Stimulated activated naive CD8-positive, alpha-beta T cell treated with anti-CD3 and anti-CD28 coated beads, Interleukin-15, Interleukin-2, amounts not matched to agents 100 ng/mL and 50 ng/mL, for 24 hours (primary cell): ENCODE results near the gene CAV1.
A peak's percentile ranks its signal among the peaks of the same experiment; 100 is the strongest.
"Not testable (repeated sequence)": the region's sequence is repeated elsewhere in the genome, so short reads cannot be mapped to it uniquely, and the experiment has no call there.

Experiments used
- H3K27ac Mint-ChIP-seq: one replicate; pipeline ENCODE4 v1.8.0; 2021; ENCODE audit warnings: mild to moderate bottlenecking, mixed read lengths
- H3K27me3 Mint-ChIP-seq: one replicate; pipeline ENCODE4 v1.8.0; 2021; ENCODE audit warnings: mixed read lengths
- H3K36me3 Mint-ChIP-seq: one replicate; pipeline ENCODE4 v1.8.0; 2021; ENCODE audit warnings: low read depth, mixed read lengths
- H3K4me1 Mint-ChIP-seq: one replicate; pipeline ENCODE4 v1.8.0; 2021; ENCODE audit warnings: low read depth, mixed read lengths
- H3K4me3 Mint-ChIP-seq: one replicate; pipeline ENCODE4 v1.8.0; 2021; ENCODE audit warnings: mild to moderate bottlenecking, mixed read lengths
- H3K9me3 Mint-ChIP-seq: one replicate; pipeline ENCODE4 v1.8.0; 2021; ENCODE audit warnings: mixed read lengths

Gene CAV1, protein sequence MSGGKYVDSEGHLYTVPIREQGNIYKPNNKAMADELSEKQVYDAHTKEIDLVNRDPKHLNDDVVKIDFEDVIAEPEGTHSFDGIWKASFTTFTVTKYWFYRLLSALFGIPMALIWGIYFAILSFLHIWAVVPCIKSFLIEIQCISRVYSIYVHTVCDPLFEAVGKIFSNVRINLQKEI

DNA sequence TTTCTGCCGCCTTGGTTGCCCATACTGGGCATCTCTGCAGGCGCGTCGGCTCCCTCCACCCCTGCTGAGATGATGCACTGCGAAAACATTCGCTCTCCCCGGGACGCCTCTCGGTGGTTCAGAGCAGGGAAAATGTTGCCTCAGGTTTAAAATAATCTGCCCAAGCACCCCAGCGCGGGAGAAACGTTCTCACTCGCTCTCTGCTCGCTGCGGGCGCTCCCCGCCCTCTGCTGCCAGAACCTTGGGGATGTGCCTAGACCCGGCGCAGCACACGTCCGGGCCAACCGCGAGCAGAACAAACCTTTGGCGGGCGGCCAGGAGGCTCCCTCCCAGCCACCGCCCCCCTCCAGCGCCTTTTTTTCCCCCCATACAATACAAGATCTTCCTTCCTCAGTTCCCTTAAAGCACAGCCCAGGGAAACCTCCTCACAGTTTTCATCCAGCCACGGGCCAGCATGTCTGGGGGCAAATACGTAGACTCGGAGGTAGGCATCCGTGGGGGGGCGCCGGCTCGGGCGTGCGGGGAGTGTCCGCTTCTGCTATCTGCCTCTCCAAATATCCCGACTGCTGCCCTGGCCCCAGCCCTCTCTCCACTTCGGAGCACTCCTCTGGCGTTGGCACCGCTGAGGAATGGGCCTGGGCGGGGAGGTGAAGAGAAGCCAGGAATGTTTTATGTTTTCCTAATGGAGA lies at the start of gene CAV1:
Gene CAV1 (plus strand): TSS at position 428 of the 689 bp plus-strand sequence. CDS start 27 bp downstream, at position 455.
- Mint-ChIP-seq H3K9me3 (no peaks in the 10 kb centered on the region), H3K4me3 (peak within 1 kb of the TSS; percentile 82), H3K4me1 (peaks cover 33% of the 10 kb centered on the region), H3K27me3 (peaks cover 75% of the 10 kb centered on the region), H3K36me3 (no peaks in the 10 kb centered on the region), H3K27ac (peak within 1 kb of the TSS; percentile 63)

DNA sequence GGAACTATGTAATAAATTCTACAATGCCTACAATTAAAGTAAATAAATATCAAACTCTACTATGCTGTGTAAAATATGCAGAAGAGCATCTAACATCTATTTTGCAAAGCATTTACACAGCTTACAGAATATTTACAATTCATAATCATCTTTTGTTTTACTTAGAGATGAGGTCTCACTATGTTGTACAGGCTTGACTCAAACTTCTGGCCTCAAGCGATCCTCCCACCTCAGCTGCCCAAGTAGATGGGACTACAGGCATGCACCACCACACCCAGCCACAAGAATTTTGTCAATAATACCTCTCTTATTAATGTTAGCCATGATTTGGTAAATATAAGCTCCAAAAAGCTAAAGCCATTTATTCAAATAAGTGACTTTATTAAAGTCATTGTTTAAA lies 47.2 kb upstream of the CAV1 start:
- Mint-ChIP-seq H3K27ac (no peak overlapping the region), H3K4me1 (no peaks in the 10 kb centered on the region), H3K9me3 (peaks cover 5% of the 10 kb centered on the region), H3K27me3 (peaks cover 36% of the 10 kb centered on the region), H3K36me3 (no peaks in the 10 kb centered on the region), H3K4me3 (no peak overlapping the region)

DNA sequence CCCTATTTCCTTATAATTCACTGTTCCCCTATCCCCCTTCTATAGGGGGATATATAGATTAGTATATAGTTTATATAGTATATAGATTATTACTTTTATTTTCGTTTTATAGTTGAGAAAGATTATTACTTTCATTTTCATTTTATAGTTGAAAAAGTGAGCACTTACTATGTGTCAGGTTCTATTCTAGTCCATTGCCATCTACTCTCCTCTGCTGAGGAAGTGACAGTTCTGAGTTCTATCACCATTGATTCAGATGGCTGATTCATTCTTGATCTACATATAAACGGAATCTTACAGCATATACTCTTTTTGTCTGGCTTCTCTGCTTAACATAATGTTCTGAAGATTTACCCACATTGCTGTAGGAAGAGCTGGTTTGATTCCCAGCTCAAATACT lies 46.0 kb upstream of the CAV1 start:
- Mint-ChIP-seq H3K4me1 (no peaks in the 10 kb centered on the region), H3K9me3 (peaks cover 5% of the 10 kb centered on the region), H3K36me3 (no peaks in the 10 kb centered on the region), H3K27me3 (peaks cover 33% of the 10 kb centered on the region), H3K4me3 (no peak overlapping the region), H3K27ac (no peak overlapping the region)

DNA sequence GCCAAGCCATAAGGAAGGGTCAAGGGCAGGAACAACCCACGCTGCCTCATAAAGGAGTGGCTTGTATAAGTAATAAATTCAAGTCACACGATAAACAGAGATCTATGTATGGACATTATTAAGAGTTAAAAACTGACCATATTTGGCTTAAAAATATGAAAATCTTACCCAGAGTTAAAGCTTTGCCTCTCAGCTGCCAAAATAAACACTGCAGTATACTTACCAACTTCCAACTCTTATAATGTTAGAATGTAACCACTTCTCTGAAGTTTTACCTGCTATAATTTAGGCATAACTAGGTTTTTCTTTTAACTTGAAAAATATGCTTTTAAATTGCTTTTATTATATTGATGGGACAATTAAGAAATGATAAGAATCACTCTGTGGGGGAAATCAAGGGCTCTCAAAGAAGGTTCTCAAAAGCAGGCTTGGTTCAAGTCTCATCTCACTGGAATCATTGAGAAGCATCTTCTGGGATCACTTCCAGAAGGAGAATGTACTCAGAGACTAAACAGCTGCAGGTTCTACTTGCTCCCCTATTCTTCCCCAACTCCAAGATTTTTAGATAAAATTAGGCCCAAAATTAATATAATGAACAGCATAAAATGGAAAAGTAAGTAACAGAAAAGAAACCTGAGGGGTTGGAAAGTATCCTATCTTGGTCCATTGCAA lies 41.4 kb upstream of the CAV1 start:
- Mint-ChIP-seq H3K27me3 (peaks cover 35% of the 10 kb centered on the region), H3K4me1 (no peaks in the 10 kb centered on the region), H3K9me3 (no peaks in the 10 kb centered on the region), H3K27ac (no peak overlapping the region), H3K36me3 (no peaks in the 10 kb centered on the region), H3K4me3 (no peak overlapping the region)

DNA sequence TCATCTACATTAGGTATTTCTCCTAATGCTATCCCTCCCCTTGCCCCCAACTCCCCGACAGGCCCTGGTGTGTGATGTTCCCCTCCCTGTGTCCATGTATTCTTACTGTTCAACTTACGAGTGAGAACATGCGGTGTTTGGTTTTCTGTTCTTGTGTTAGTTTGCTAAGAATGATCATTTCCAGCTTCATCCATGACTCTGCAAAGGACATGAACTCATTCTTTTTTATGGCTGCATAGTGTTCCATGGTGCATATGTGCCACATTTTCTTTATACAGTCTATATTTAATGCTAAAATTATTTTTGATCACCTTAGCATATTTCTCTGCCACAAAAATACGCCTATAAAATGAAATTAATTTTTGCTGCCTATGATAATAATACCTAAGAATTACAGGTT lies 40.4 kb upstream of the CAV1 start:
- H3K9me3 Mint-ChIP-seq, H3K4me3 Mint-ChIP-seq, H3K36me3 Mint-ChIP-seq, H3K4me1 Mint-ChIP-seq, H3K27ac Mint-ChIP-seq: not testable (repeated sequence)
- H3K27me3 Mint-ChIP-seq, result peaks cover 38% of the 10 kb centered on the region

DNA sequence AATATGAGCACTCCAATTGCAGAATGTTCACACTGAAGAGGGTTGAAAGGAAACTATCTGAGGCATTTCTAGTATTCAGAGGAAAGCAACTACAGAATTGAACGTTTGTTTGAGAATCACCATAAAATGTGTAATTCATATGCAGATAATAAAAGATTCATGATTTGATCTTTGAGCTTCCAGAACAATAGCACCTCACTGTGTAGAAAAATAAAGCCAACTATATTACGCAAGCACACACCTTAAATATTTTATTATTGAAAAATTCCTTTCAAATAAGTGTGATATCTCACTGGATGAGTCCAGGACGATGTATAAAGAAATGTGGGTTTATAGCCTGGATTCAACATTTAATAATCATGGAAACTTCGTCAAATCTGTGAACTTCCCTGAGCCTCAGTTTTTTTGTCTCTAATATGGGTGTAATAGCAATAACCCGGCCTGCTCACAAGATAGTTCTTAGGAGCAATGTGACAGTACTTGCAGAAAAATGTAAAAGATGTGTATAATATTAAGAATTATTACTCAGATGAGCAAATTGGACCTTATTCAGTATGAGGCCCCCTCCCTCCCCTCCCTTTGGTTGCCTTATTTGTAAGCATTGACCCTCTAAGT lies 36.8 kb upstream of the CAV1 start:
- H3K27ac Mint-ChIP-seq, result no peak overlapping the region
- H3K4me1 Mint-ChIP-seq, result no peaks in the 10 kb centered on the region
- no peaks in the 10 kb centered on the region for H3K36me3 Mint-ChIP-seq
- H3K4me3 Mint-ChIP-seq, result no peak overlapping the region
- peaks cover 46% of the 10 kb centered on the region for H3K27me3 Mint-ChIP-seq
- no peaks in the 10 kb centered on the region for H3K9me3 Mint-ChIP-seq

DNA sequence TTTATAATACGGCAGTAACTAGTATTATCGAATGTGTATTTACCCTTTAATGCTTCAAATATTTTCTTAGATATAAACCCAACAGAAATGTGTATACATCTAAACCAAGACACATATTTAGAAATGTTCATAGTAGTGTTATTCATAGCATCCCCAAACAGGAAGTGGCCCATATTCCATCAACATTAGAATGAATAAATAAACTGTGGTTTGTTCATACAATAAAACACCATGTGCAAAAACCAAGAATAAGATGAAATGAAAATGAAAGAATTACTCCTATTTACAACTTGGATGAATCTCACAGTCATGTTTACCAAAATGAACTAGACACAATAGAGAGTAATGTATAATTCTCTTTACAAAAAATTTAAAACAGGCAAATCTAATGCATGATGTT lies 34.5 kb upstream of the CAV1 start:
- Mint-ChIP-seq H3K9me3 (no peaks in the 10 kb centered on the region), H3K4me1 (no peaks in the 10 kb centered on the region), H3K36me3 (no peaks in the 10 kb centered on the region), H3K27ac (no peak overlapping the region), H3K27me3 (peaks cover 54% of the 10 kb centered on the region), H3K4me3 (no peak overlapping the region)

DNA sequence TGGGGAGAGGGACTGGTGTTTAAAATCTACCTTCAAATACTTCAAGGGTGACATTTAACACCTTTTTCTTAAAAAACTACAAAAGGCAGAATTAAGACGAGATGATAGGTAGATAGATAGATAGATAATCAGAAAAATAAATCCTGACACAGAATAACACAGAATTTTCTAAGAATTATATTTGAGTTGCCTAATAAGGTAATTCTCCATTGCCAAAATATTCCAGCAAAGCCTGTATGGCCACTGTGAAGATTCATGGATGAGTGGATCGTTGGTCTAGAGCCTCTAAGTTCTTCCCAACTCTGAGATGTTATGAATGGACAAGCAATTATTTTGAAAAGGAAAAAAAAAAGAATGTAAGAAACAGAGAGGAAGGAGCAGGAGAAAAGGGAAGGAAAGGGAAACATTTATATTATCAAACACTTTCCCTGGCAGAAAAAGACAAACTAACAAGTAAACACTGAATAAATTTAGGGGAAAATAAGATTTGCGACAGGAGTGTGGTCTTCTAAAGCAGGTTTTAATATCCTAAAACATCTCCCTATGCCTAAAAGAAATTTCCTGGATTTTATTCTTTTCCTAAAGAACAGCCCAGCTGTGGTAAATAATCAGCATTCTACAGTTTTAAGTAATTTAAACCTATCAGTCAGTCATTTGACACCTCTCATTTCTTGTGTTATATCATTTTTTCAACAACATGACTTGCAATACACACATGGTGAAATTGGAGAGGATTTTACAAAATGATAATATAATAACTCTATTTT lies 32.8 kb upstream of the CAV1 start:
- Mint-ChIP-seq H3K4me1 (no peaks in the 10 kb centered on the region), H3K4me3 (no peak overlapping the region), H3K27ac (no peak overlapping the region), H3K27me3 (peaks cover 56% of the 10 kb centered on the region), H3K9me3 (no peaks in the 10 kb centered on the region), H3K36me3 (no peaks in the 10 kb centered on the region)

DNA sequence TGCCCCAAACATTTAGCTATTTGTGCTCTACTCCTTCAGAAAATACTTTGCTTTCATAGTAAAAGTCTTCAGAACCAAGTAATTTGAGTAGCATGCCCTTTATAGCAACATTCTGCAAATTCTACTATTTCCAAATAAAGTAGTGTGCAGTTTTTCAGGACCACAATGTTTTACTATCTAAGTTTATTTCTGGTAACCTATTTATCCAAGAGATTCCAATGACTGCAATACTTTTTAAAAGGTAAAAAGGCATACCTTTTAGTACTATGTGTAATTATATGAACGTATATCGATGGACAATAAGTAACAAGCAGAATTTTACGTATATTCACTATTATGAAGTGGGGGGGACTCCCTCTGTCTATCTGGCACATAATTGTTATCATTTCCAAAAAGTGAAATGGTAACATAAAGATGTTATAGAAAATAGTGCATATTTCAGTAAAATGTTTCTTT lies 32.2 kb upstream of the CAV1 start:
- Mint-ChIP-seq H3K9me3 (no peaks in the 10 kb centered on the region), H3K4me1 (no peaks in the 10 kb centered on the region), H3K27ac (no peak overlapping the region), H3K4me3 (no peak overlapping the region), H3K27me3 (peaks cover 58% of the 10 kb centered on the region), H3K36me3 (no peaks in the 10 kb centered on the region)

DNA sequence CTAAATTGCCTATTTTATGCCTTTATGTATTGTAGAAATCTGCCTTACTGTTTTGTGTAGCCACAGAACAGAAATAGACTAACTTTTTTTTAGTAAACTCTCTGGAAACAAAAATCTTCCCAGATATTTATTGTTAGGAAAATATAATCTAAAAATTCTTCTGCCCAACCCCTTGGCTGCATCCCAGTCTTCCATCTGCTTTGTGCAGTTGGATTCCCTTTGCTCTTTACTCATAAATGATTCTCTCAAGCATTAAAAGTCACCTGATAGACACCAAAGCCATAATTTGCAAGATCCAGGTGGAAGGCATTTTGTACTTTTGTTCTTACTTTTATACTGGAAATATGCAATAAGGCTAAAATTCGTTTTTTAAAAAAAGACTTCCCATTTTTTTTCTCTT lies 31.4 kb upstream of the CAV1 start:
- no peaks in the 10 kb centered on the region for H3K4me1 Mint-ChIP-seq
- H3K4me3 Mint-ChIP-seq, result no peak overlapping the region
- H3K9me3 Mint-ChIP-seq, result no peaks in the 10 kb centered on the region
- no peaks in the 10 kb centered on the region for H3K36me3 Mint-ChIP-seq
- no peak overlapping the region for H3K27ac Mint-ChIP-seq
- H3K27me3 Mint-ChIP-seq, result peaks cover 63% of the 10 kb centered on the region

DNA sequence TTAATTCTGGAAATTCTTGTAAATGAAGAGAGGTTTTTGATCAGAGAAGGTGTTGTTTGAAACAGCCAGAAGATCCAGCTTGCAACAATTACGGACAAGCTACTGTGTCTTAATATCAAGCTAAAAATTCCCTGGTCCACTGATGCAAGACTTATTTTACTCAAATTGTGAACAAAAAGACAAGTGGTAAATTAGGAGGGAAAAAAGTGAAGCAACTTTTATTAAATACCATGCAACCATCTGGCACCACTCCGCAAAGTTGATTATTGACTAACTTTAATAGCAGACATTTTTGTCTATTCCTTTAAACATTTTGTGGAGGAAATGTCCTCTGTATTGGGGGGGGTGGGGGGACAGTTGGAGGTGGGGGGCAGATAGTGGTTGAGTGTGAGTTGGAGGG lies 30.4 kb upstream of the CAV1 start:
- Mint-ChIP-seq H3K27me3 (peaks cover 67% of the 10 kb centered on the region), H3K27ac (no peak overlapping the region), H3K36me3 (no peaks in the 10 kb centered on the region), H3K9me3 (no peaks in the 10 kb centered on the region), H3K4me1 (no peaks in the 10 kb centered on the region), H3K4me3 (no peak overlapping the region)

DNA sequence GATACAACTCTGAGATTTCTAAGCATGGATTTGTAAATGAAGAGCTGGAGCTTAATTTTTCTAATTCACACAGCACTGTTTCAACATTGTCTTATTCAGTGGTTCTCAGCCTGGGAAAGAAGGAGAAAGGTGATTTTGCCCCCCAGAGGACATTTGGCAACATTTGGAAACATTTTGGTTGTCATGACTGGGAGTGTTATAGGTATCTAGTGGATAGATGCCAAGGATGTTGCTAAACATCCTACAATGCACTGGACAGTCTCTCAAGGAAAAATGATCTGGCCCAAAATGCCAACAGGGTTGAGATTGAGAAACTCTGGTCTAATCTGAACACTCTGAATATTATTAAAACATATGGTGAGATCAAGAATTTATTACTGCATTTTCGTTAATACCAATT lies 29.1 kb upstream of the CAV1 start:
- Mint-ChIP-seq H3K4me1 (peaks cover 8% of the 10 kb centered on the region), H3K36me3 (no peaks in the 10 kb centered on the region), H3K27me3 (peaks cover 72% of the 10 kb centered on the region), H3K27ac (no peak overlapping the region), H3K9me3 (no peaks in the 10 kb centered on the region), H3K4me3 (no peak overlapping the region)

DNA sequence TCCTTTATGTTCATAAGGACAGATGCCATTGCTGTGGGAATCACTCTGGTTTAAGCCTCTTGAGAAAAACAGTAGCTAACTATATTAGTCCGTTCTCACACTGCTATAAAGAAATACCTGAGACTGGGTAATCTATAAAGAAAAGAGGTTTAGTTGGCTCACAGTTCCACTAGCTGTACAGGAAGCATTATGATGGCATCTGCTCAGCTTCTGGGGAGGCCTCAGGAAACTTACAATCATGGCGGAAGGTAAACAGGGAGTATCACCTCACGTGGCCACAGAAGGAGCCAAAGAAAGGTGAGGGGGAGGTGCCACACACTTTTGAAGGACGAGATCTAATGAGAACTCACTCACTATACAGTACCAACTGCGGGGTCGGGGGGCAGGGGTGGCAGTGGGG lies 28.2 kb upstream of the CAV1 start:
- Mint-ChIP-seq H3K4me3 (no peak overlapping the region), H3K27ac (no peak overlapping the region), H3K27me3 (peaks cover 74% of the 10 kb centered on the region), H3K36me3 (no peaks in the 10 kb centered on the region), H3K4me1 (peaks cover 10% of the 10 kb centered on the region), H3K9me3 (no peaks in the 10 kb centered on the region)

DNA sequence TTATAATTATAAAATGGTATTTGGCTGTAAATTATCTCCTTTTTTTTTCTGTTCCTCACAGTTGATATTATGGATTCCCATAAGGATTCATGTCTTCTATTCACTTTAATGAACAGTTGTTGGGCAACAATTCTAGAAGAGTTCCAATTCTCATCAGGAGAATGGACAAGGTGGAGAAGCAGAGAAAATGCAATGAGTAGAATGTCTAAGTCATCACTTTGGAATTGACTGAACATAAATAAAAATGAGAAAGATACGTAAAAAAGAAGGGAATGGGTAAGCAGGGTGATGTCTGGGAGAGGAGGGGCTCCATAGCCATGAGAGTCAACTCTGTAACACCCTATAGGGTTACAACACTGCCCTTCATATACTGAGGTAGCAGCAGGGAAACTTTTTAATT lies 27.1 kb upstream of the CAV1 start:
- Mint-ChIP-seq H3K36me3 (no peaks in the 10 kb centered on the region), H3K27ac (no peak overlapping the region), H3K4me3 (no peak overlapping the region), H3K9me3 (no peaks in the 10 kb centered on the region), H3K27me3 (peaks cover 74% of the 10 kb centered on the region), H3K4me1 (peaks cover 10% of the 10 kb centered on the region)
